ENCODE data around the gene PLXND1.

Gene PLXND1

DNA sequence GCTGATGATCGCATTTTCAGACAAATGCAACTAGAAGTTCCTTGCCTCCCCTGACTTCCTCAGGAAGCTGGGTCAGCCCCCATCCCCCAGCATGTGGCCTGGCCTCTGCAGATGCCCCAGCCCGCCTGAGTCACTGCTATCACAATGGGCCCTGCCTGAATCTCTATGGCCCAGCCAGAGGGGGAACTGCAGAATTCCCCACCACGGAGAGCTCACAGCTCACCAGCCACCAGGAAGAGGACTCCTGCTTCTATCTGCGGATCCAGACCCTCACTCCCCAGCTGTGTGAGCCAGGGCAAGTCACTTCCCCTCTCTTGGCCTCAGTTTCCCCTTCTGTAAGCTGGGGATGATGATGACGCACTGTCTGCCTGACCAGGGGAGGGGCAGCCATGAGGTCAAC is 6.9 kb downstream of the PLXND1 start:
- no peak for DNase-seq

- DNase-seq = no peak
Observed at GRCh38 chr3:129599073-129599472, 7.4 kb downstream of the PLXND1 start.

DNA sequence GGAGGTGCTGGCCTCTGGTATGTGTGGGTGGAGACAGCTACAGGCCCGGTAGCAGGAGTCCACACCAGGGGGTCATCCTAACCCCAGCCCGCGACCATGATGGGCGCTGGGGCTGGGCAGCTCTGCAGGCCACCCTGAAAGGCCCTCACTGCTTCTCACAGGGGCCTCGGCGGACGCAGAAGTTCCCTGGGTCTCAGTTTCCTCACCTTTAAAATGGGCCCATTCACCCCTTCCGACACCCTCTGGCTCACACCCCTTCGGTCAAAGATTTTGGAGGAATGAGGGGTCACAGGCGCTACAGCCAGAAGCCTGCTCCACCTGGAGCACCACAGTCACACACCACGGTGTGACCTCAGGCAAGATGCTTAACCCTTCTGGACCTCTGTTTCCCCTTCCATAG is 8.0 kb downstream of the PLXND1 start:
- DNase-seq = no peak

DNA sequence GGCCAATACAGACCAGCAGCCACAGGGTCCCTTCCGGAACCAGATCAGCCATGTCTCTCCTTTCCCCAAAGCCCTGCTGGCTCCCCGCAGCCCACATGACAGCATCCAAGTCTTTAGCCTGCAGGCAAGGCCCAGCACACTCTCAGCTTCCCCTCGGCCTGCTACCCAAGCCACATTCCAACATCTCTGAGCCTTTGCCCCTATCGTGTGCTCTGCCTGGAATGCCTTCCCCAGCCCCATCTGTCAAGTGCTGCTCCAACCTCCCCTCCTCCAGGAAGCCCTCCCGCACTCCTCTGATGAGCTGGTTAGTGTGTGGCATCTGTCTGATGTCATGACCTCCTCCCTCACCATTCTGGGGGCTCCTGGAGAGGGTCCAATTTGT is 8.5 kb downstream of the PLXND1 start:
- DNase-seq = no peak

DNA sequence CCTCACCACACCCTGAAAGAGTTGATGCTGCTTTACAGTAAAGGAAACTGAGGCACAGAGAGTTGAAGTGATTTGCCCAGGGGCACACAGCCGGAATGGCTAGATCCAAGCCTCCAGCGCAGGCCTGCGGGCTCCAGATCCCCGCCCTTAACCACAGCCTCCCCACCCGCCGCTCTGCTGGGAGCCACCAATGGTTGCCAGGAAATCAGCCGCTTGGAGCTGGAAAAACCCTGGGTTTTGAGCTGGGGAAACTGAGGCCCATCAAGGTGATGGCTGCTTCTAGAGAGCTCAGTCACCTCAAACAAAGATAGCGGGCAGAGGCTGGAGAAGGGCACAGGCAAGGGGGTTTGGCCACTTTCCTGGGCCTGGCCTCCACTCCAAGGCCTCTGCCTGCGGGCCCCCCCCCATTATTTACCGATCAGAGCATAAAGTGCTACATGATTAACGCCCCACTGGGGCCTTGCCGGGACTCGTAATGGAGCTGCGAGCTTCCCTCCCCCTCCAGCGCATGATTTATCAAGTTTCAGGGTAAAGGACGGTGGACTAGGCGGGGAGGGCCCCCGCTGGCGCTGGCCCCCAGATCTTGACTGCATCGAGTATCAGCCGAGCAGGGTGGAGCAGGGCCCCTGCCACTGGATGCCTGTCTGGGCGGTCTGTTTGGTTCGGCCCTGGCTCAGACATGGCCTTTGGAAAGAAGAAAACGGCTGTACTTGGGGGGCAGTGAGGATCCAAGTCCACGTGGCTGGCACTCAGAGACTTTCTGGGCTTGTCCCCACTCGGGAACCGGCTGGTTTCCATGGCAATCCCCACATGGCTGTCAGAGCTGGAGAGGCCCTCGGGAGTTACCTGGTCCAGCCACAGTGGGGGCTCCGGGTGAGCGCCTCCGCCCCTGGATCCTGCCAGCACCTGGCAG is 9.1 kb downstream of the PLXND1 start:
- no peak for DNase-seq

GRCh38 chr3:129596194-129597086 is 10.0 kb downstream of the PLXND1 start:
- DNase-seq = no peak

DNA sequence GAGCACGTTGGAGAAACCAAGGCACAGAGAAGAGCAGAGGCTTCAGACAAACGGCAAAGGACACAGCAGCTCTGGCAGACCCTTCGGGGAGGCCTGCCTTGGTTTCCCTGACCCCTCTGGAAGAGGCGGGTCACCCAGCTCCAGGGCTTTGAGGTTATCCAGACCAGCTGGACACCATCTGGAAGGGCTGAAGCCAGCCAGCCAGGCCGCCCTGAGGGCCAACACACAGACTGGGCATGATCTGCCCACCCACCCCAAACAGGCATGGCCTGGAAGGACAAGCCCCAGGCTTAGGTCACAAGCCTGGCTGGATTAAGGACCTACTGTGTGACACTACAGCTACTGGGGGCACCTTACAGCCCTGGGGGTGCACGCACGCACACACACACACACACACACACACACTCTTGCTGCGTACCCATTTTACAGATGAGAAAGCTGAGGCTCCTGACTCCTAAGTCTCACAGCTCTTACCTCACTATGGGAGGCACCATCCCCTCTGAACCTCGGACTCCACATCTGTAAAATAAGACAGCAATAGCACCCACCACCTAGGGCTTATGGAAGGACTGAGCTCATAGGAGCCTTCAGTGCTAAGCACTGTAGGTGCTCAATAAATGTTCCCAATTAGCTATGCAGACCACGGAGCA is 10.8 kb downstream of the PLXND1 start:
- DNase-seq = no peak

DNA sequence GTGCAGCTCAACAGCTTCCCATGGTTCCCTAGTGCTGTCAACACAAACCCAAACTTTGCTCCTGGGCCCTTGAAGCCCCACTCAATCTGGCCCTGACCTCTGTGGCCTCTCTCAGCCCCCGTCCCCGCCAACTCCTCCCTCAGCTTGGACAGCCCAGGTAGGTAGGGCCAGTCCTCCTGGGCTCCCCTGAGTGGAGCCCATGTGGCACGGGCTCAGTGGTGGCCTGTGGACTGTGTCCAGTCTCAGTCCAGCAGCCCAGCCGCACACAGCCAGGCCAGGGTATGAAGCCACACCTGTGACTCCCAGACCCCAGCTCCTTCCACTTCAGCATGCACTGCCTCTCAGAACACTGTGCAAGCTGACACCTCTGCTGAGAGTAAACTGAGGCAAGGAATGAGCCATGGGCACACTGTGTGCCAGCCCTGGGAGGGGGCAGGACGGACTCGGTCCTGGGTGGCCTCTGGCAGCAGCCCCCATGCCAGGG is 11.5 kb downstream of the PLXND1 start:
- DNase-seq = no peak

- DNase-seq = no peak
Observed at GRCh38 chr3:129594409-129594808, 12.1 kb downstream of the PLXND1 start.

DNA sequence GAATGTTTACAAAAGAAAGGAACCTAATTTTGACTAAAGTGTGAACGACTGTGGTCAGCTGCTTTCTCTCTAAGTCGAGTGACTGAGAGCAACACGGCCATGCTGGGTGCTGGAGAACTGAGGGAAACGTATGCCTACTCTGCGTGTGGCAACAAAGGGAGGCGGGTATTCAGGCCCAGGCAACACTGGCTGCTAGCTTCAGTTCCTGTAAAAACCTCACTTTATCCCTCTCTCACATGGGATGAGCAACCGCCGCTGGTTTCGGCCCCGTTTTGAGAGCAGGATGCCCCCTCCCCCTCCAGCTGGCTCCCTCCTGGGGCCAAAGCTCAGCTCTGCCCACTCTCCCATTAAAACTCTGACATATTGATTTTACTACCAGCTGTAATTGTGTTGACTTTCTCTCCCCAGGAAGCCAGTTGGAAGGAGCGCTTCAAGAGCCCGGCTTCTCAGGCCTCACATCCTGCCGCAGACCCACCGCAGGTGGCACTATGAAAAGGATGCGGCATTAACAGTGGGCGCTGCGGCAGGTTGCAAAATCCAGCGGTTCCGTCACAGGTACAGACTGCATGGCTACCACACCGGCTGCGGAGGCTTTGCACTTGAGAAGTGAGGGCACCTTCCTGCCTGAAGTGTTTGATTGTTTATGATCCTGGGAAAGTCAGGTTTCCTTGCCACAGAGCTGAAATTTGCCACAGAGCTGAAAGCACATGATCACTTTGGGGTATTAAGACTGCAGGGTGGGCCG is 12.7 kb downstream of the PLXND1 start:
- DNase-seq = no peak

GRCh38 chr3:129593230-129593594 is 13.3 kb downstream of the PLXND1 start:
- no peak for DNase-seq

DNA sequence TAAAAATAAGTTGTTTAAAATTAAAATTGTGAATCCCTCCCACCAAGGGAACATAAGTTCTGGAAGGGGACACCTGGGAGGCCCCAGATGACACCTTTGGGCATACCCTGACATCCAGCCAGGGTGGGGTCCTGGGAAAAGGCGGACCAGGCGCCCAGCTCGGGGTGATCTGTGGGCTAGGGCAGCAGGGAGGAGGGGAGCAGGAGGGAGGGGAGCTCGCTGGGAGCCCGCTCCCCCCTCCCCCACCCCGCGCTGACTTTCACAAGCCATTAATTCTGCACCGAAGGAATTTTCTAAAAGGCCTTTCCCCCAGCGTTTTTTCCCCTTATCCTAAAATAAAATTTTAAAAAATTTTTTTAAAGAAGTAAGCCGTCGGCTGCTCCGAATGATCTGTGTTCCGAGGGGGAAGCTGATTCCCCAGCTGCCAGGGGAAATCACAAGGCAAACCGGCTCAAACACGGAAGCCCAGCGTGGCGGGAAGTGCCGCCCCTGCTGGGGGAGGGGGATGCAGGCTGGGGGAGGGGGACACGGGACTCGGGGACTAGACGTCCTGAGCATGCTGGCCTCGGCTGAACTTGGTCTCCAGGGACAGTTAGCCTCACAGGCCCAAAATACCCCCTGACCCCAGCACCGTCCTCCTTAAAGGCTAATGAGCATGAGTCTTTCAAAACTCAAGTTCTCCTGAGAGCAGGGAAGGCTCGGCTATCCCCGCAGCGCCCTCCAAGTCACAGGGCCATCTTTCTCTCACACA is 13.9 kb downstream of the PLXND1 start:
- no peak for DNase-seq

- no peak for DNase-seq
Observed at GRCh38 chr3:129591932-129592331, 14.5 kb downstream of the PLXND1 start.

GRCh38 chr3:129590215-129590614 is 16.3 kb downstream of the PLXND1 start:
- no peak for DNase-seq

DNA sequence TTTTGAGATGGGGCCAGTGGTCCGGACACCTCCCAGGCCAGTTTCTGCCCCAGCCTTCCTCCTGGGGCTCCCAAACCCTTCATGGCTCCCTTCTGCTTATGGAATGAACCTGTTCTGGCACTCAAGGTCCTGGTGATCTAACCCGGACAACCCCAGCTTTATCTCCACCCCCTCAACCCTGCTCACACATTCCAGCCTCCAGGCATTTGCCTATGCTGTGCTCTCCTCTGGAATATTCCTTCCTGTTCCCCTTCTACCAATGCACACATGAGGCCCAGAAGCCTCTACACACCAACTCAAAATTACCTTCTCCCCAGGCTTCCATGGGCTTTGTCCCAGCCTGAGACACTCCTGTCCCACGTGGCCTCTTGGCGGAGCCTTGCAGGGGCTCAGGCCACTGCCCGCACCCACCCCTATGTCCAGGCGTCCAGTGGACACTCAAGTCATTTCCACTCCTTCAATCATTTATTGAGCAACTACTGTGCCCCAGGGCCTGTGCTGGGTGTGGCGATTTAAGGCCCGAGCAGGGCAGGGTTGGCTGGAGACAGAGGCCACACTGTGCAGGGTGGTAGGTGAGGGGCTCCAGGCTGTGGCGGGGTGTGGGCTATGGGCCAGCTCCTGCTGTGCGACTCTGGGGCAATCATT is 18.8 kb downstream of the PLXND1 start:
- no peak for DNase-seq

DNA sequence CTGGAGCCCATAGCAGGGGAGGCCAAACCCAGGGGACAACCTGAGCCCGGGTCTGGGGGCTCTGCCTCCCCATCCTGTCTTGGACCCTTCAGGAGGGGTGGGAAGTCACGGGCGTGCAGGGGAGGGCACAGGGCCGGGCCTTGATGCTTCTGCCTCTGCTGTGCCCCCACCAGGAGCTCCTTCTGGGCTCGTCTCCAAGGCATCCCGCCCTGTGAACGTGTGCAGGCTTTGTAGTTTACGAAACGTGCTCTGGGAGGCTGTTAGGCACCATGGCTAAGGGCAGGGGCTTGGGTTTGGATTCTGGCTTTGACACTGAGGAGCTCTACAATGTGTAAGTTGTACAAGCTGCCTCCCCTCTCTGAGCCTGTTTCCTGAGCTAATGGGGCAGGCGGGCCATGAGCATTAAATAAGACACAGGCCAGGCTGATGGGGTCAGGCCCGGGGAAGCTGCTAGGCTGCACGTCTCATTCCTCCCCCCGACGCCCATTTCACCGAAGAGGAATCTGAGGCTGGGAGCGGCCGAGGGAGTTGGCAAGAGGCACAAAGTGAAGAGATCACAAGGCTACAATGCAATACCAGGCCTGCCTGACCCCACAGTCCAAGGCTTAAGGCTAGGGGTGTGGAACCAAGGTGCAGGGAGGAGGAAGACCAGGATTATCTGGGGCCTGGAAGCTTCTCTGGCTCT is 19.6 kb downstream of the PLXND1 start:
- no peak for DNase-seq

DNA sequence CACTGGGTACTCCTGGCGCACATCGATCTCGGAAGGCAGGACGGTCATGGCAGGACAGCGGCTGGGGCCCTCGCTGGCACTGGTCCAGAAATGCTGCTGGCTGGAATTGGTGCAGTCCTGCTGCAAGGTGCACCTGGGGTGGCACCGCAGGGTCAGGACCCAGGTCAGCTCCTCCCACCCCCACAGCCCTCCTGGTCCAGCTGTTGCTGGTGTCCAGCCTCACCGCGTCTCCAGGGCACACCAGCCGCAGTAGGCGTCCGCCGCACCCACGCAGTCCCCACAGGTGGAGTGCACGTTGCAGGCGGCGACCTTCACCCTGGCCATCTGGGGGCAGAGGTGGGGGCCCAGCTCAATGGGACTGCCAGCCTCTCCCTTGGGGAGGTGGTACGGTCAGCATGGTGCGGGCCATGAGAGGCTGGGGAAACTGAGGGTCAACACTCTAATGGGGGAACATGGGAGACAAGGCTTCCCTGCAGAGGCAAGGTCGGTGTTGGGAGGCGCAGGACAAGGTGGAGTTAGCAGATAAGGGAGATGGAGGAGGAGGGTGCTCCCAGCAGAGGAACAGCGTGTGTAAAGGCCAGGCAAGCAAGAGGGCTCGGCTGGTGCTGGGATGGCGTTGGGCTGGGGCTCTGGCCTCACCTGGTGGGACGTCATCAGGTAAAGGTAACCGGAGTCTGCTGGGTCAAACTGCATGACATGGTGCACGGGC is 20.4 kb downstream of the PLXND1 start:
- no peak for DNase-seq

- no peak for DNase-seq
Observed at GRCh38 chr3:129584631-129585030, 21.8 kb downstream of the PLXND1 start.

GRCh38 chr3:129583289-129583688 is 23.2 kb downstream of the PLXND1 start:
- DNase-seq = no peak

- DNase-seq = no peak
Observed at GRCh38 chr3:129582799-129583198, 23.7 kb downstream of the PLXND1 start.

All from SIG-M5 (cell line).